ENCODE data around the gene MRPL12.

GRCh38 chr17:81686614-81687013, 16.6 kb upstream of the MRPL12 start:
- no peak for TF ChIP-seq POLR2AphosphoS5 (IDR thresholded peaks at IDR 0.05)
- no peak for TF ChIP-seq CTCF (IDR thresholded peaks at IDR 0.05)
